LNCAP (cell line): Measurements from ENCODE around the gene NUP62.

Source experiments
- TF ChIP-seq, protein P1 (sequence below): fragments of 450-650 bp; IDR thresholded peaks from 2 replicates; pipeline ENCODE4 v1.5.1; 2017; ENCODE audit warnings: mild to moderate bottlenecking

NUP62 gene

DNA sequence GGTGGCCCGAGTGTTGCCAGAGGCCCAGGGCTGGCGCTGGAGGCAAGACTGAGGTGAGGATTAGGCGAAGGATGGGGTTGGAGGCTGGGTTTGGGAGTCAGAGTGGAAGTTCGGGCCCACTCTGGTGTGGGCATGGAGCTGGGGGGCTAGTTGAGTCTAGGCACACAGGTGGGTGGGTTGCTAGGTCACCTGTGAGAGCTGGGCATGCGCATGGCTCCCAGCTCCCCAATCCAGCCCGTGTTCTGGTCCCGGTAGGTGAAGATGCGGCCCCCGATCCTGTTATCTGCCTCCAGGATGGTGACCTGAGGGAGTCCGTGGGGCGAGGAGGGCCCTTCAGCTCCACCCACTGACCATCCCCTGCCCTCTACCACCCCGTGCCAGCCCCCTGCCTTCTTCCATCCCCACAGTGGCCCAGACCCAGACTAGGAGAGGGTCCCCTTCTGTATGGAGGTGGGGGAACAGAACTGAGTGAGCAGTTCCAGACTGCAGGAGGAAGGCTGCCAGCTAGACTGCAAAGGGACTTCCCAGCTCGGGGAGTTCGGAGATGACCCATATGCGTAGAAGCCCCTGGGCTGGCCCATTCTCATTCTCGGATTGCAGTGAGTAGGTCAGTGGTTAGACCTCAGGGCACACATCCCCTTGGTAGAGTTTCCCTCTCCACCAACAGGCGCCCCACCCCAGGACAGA is 34.3 kb downstream of the NUP62 start:
- TF ChIP-seq, protein P1, sequence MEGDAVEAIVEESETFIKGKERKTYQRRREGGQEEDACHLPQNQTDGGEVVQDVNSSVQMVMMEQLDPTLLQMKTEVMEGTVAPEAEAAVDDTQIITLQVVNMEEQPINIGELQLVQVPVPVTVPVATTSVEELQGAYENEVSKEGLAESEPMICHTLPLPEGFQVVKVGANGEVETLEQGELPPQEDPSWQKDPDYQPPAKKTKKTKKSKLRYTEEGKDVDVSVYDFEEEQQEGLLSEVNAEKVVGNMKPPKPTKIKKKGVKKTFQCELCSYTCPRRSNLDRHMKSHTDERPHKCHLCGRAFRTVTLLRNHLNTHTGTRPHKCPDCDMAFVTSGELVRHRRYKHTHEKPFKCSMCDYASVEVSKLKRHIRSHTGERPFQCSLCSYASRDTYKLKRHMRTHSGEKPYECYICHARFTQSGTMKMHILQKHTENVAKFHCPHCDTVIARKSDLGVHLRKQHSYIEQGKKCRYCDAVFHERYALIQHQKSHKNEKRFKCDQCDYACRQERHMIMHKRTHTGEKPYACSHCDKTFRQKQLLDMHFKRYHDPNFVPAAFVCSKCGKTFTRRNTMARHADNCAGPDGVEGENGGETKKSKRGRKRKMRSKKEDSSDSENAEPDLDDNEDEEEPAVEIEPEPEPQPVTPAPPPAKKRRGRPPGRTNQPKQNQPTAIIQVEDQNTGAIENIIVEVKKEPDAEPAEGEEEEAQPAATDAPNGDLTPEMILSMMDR, result no peak

DNA sequence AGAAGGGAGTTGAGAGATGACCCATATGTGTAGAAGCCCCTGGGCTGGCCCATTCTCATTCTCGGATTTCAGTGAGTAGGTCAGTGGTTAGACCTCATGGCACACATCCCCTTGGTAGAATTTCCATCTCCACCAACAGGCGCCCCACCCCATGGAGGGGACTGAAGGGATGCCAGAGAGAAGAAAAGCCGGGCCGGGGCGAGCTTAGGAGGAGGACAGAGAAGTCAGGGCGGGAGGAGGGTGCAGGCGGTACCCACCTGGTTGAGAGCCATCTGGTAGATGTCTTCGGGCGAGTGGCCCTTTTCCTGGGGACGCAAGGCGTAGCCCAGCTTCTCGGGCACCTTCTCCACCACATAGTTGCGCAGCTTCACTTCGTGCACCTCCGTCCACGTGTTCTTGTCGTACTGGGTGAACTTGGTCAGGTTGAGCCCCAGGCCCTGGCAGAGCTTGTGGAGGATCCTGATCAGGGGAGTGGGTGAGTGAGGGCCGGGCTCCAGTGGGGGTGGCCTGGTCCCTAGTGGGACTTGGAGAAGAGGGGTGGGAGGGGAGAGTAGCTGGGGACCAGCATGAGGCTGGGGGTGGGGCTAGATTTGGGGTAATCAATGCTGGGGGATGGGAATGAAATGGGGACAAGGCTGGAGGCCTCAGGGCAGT is 35.2 kb downstream of the NUP62 start:
- TF ChIP-seq, protein P1, result no peak

DNA sequence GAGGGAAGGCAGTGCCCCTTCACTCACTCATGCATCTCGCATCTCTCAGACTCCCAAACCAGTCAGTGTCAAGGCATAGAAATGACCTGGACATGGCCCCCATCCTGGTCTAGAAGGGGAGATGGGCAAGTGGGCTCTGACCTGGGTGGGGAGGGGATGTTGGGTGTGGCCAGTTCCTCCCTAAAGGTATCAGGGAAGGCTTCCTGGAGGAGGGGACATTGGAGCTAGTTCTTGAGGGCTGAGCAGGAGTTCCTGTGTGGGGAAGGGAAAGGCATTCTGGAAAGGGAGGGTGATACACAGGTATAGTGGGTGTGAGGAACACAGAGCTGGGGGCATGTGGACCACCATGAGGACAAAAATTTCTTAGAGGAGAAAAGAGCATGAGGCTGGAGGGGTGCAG is 36.6 kb downstream of the NUP62 start:
- TF ChIP-seq, protein P1, result no peak

DNA sequence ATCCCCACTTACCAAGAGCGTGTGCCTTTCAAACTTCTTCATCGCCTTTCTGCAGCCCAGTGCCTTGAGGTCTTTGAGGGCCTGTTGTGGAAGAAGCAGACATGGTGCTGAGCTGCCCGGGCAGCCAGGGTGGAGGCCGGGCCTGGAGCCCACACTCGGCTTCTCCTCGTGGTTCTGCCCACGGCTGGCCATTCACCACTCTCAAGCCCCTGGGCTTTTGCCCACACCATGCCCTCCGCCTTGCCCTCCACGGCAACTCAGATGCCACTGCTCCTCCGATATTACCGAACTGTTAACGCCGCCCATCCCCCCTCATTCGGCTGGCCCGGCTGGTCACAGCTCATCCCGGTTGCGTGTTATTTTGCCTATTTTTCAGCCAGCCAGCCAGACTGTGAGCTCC is 37.9 kb downstream of the NUP62 start:
- TF ChIP-seq, protein P1, result no peak

DNA sequence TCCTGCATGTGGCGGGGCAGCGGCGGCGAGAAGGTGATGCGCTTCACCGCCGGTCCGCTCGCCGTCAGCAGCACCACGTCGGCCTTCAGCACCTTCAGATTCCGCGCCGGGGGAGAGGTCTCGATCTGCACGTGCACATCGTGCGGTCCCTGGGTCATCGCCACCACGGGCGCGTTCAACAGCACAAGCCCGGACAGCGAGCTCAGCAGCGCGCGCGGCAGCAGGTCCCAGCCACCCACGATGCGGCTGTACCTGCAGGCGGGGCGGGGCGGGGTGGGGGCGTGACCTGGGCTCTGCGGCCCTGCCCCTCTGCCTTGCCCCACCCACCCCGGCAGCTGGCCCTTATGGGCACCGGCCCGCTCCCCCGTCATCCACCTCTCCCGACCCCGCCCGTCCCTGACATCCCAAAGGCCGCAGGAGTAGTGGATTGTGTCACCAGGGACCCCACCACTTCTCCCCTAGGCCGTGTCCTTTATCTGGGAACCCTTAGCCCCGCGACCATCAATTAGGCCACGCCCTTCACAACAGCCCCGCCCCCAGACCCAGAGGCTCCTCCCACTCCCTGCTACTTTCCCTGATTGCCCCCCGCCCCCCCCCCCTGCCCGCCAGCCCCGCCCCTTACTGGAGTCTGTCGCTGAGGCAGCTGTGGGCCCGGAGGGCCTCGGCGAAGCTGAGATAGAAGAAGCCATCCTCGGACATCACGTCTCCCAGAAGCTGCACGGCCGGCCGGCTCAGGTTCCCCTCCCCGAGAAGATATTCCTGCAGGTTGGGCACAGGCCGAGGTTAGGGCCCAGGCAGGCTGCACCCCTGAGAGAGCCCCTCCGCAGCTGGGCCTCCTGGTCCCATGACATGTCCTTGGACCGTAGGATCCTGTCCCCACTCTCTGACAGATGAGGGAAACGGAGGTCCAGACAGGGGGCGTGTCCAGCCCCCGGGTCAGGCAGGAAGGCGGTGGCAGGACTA is 38.7 kb downstream of the NUP62 start:
- TF ChIP-seq, protein P1, result no peak; the same call in 1 of the 2 replicates

DNA sequence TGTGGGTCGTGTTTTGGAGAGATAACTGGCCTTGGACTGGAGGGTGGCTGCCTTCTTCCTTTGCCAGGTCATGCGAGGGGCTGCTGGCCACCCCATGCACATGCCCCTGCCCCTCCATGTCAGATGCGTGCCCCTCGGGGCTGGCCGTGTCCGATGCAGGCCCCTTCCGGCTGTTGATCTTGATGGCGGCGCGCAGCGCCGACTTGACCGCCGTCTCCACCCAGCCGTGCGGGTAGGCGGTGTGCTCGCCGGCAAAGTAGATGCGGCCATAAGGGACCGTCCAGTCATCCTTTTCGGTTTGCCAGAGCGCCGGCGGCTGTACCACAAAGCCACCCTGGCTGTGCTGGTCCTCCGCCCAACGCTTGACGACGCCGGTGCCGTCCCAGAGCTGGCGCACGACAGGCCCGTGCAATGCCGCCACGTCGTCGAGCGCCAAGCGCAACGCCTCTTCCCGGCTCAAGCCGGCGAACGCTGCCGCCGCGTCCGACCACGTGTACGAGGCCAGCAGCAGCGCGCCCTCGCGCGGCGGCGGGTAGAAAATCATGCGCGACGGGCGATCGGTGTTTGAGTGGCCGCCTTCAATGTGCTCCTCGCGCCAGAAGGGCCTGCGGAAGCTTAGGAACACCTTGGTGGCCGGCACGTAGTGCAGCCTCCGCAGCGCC is 39.5 kb downstream of the NUP62 start:
- TF ChIP-seq, protein P1, result peak; percentile 68
